Trophoblast cell (in vitro differentiated cells and primary cell): ENCODE results near the gene NF1.
"Not testable (repeated sequence)": the region's sequence is repeated elsewhere in the genome, so short reads cannot be mapped to it uniquely, and the experiment has no call there.

Experiments
- DNase-seq, 2 donors: peaks; one replicate each; pipeline ENCODE4 v3.0.0-alpha.2; 2016
- H2AFZ ChIP-seq: 2 replicates; pipeline ENCODE4 v1.6.1; 2013; ENCODE audit warnings: low read length, moderate library complexity, mild to moderate bottlenecking; ENCODE audit not compliant: insufficient read depth, poor library complexity
- H2AK5ac ChIP-seq: 2 replicates; pipeline ENCODE4 v1.6.1; 2013; ENCODE audit warnings: mild to moderate bottlenecking, low read length
- H2BK120ac ChIP-seq: 2 replicates; pipeline ENCODE4 v1.6.1; 2013; ENCODE audit warnings: low read length, mild to moderate bottlenecking, moderate library complexity; ENCODE audit not compliant: insufficient read depth, poor library complexity
- H2BK12ac ChIP-seq: 2 replicates; pipeline ENCODE4 v1.6.1; 2013; ENCODE audit warnings: mild to moderate bottlenecking, low read length, moderate library complexity
- H2BK5ac ChIP-seq: 2 replicates; pipeline ENCODE4 v1.6.1; 2013; ENCODE audit warnings: low read length, low read depth, moderate library complexity, mild to moderate bottlenecking; ENCODE audit not compliant: poor library complexity
- H3K14ac ChIP-seq: 2 replicates; pipeline ENCODE4 v1.6.1; 2013; ENCODE audit warnings: mild to moderate bottlenecking, low read length
- H3K18ac ChIP-seq: 2 replicates; pipeline ENCODE4 v1.6.1; 2013; ENCODE audit warnings: mild to moderate bottlenecking, low read length
- H3K23ac ChIP-seq: 2 replicates; pipeline ENCODE4 v1.6.1; 2013; ENCODE audit warnings: low read length
- H3K27ac ChIP-seq: 2 replicates; pipeline ENCODE4 v1.5.1; 2013; ENCODE audit warnings: low read depth, mild to moderate bottlenecking, inconsistent platforms, low read length, moderate library complexity
- H3K27me3 ChIP-seq: 2 replicates; pipeline ENCODE4 v1.6.1; 2013; ENCODE audit warnings: inconsistent platforms, mild to moderate bottlenecking, low read length, moderate library complexity; ENCODE audit not compliant: insufficient read depth
- H3K36me3 ChIP-seq, 2 experiments: 1 replicate in 1 of 2; 2 replicates in 1 of 2; pipeline ENCODE4 v1.6.1; 2013; ENCODE audit warnings: low read length in 2 of 2, mild to moderate bottlenecking in 2 of 2, moderate library complexity in 1 of 2; ENCODE audit not compliant: insufficient read depth in 2 of 2, control insufficient read depth in 1 of 2
- H3K4ac ChIP-seq: 2 replicates; pipeline ENCODE4 v1.6.1; 2013; ENCODE audit warnings: low read depth, mild to moderate bottlenecking, low read length, moderate library complexity
- H3K4me1 ChIP-seq, 2 experiments: 1 replicate in 1 of 2; 2 replicates in 1 of 2; pipeline ENCODE4 v1.6.1; 2013; ENCODE audit warnings: low read length in 2 of 2, mild to moderate bottlenecking in 2 of 2, moderate library complexity in 1 of 2; ENCODE audit not compliant: insufficient read depth in 2 of 2, control insufficient read depth in 1 of 2
- H3K4me2 ChIP-seq: 2 replicates; pipeline ENCODE4 v1.6.1; 2013; ENCODE audit warnings: inconsistent platforms, mild to moderate bottlenecking, low read length, moderate library complexity
- H3K4me3 ChIP-seq: 2 replicates; pipeline ENCODE4 v1.5.1; 2013; ENCODE audit warnings: mild to moderate bottlenecking, low read depth, low read length, inconsistent platforms
- H3K79me1 ChIP-seq: one replicate; pipeline ENCODE4 v1.6.1; 2013; ENCODE audit warnings: low read length
- H3K79me2 ChIP-seq: 2 replicates; pipeline ENCODE4 v1.6.1; 2013; ENCODE audit warnings: low read length, mild to moderate bottlenecking; ENCODE audit not compliant: control insufficient read depth, insufficient read depth, poor library complexity
- H3K9ac ChIP-seq: 2 replicates; pipeline ENCODE4 v1.6.1; 2013; ENCODE audit warnings: mild to moderate bottlenecking, low read length
- H3K9me3 ChIP-seq: 2 replicates; pipeline ENCODE4 v1.6.1; 2013; ENCODE audit warnings: low read depth, mild to moderate bottlenecking, control low read depth, inconsistent platforms, low read length; ENCODE audit not compliant: insufficient read depth
- H4K12ac ChIP-seq: 2 replicates; pipeline ENCODE4 v1.6.1; 2013; ENCODE audit warnings: low read depth, mild to moderate bottlenecking, low read length, moderate library complexity
- H4K8ac ChIP-seq: 2 replicates; pipeline ENCODE4 v1.6.1; 2013; ENCODE audit warnings: low read depth, mild to moderate bottlenecking, low read length, moderate library complexity
- H4K91ac ChIP-seq: one replicate; pipeline ENCODE4 v1.6.1; 2013; ENCODE audit warnings: low read depth, mild to moderate bottlenecking, low read length, moderate library complexity
- WGBS: extraction: QIAGEN DNeasy Blood & Tissue Kit; methylation state at CpG from one replicate; pipeline ENCODE4 v1.1.7; 2013; ENCODE audit warnings: missing lambda C conversion rate; ENCODE audit not compliant: insufficient read length, insufficient coverage; ENCODE audit errors: extremely low coverage; 5-methylcytosine and 5-hydroxymethylcytosine counted together

The NF1 gene

GRCh38 chr17:31155208-31155810, 60.5 kb downstream of the NF1 start:
- H3K4me2 ChIP-seq: no peak overlapping the region
- H3K14ac ChIP-seq: no peak overlapping the region
- no peak overlapping the region for H3K27ac ChIP-seq
- H2BK120ac ChIP-seq: no peak overlapping the region
- no peaks in the 10 kb centered on the region for H3K9me3 ChIP-seq
- no peak overlapping the region for H3K18ac ChIP-seq
- DNase-seq: no peak
- H2AK5ac ChIP-seq: no peak overlapping the region
- H2BK12ac ChIP-seq: no peak overlapping the region
- H3K36me3 ChIP-seq: peaks cover 0 to 2% of the 10 kb centered on the region in 2 experiments
- no peak overlapping the region for H3K4ac ChIP-seq
- H2AFZ ChIP-seq: no peak overlapping the region
- no peak overlapping the region for H4K12ac ChIP-seq
- no peaks in the 10 kb centered on the region for H3K4me1 ChIP-seq
- H3K23ac ChIP-seq: no peak overlapping the region
- no peaks in the 10 kb centered on the region for H3K79me2 ChIP-seq
- H3K79me1 ChIP-seq: no peaks in the 10 kb centered on the region
- no peak overlapping the region for H3K9ac ChIP-seq
- no peaks in the 10 kb centered on the region for H3K27me3 ChIP-seq
- H2BK5ac ChIP-seq: no peak overlapping the region
- no peak overlapping the region for H4K8ac ChIP-seq
- H4K91ac ChIP-seq: no peak overlapping the region
- no CpG with 5 or more reads among the region's 1 CpG for WGBS
- H3K4me3 ChIP-seq: no peak overlapping the region

- Histone ChIP-seq H4K91ac (no peak overlapping the region), H3K18ac (no peak overlapping the region), H4K12ac (no peak overlapping the region), H2BK120ac (no peak overlapping the region), H4K8ac (no peak overlapping the region), H2AFZ (no peak overlapping the region), H3K79me2 (no peaks in the 10 kb centered on the region), H3K79me1 (no peaks in the 10 kb centered on the region), H3K4me3 (no peak overlapping the region), H3K14ac (no peak overlapping the region), H3K23ac (no peak overlapping the region), H3K9ac (no peak overlapping the region), H3K27me3 (no peaks in the 10 kb centered on the region), H3K36me3 (peaks cover 0 to 2% of the 10 kb centered on the region in 2 experiments), H2BK5ac (no peak overlapping the region), H3K4me2 (no peak overlapping the region), H3K4me1 (no peaks in the 10 kb centered on the region), H3K9me3 (no peaks in the 10 kb centered on the region), H2AK5ac (no peak overlapping the region), H3K27ac (no peak overlapping the region), H3K4ac (no peak overlapping the region), H2BK12ac (no peak overlapping the region)
- no CpG with 5 or more reads among the region's 2 CpGs for WGBS
- DNase-seq: no peak
Measured at GRCh38 chr17:31156326-31156725, 61.5 kb downstream of the NF1 start.

- not testable (repeated sequence) for H3K4me3 ChIP-seq, H2BK12ac ChIP-seq, H3K23ac ChIP-seq, H3K36me3 ChIP-seq, H3K4ac ChIP-seq, H4K12ac ChIP-seq, H2AK5ac ChIP-seq, H3K79me1 ChIP-seq, H3K9ac ChIP-seq, H3K4me1 ChIP-seq, H3K27me3 ChIP-seq, H2BK5ac ChIP-seq, H2BK120ac ChIP-seq, H3K14ac ChIP-seq, H3K27ac ChIP-seq, H4K91ac ChIP-seq, H3K18ac ChIP-seq, H4K8ac ChIP-seq, H2AFZ ChIP-seq, H3K4me2 ChIP-seq, H3K79me2 ChIP-seq, H3K9me3 ChIP-seq
- WGBS: no CpG with 5 or more reads among the region's 6 CpGs
- peak; percentile 26 to 51 for DNase-seq
Measured at GRCh38 chr17:31156864-31157263, 62.1 kb downstream of the NF1 start.

GRCh38 chr17:31158746-31159377, 64.1 kb downstream of the NF1 start:
- Histone ChIP-seq H3K18ac (no peak overlapping the region), H3K4me2 (no peak overlapping the region), H3K79me2 (no peaks in the 10 kb centered on the region), H3K4me1 (no peaks in the 10 kb centered on the region), H3K4me3 (no peak overlapping the region), H2BK12ac (no peak overlapping the region), H3K79me1 (no peaks in the 10 kb centered on the region), H4K91ac (no peak overlapping the region), H3K14ac (no peak overlapping the region), H4K8ac (no peak overlapping the region), H3K23ac (no peak overlapping the region), H3K4ac (no peak overlapping the region), H2BK5ac (no peak overlapping the region), H2AFZ (no peak overlapping the region), H3K27ac (no peak overlapping the region), H3K27me3 (no peaks in the 10 kb centered on the region), H2BK120ac (no peak overlapping the region), H3K36me3 (peaks cover 0 to 3% of the 10 kb centered on the region in 2 experiments), H3K9me3 (no peaks in the 10 kb centered on the region), H2AK5ac (no peak overlapping the region), H3K9ac (no peak overlapping the region), H4K12ac (no peak overlapping the region)
- WGBS: no CpG with 5 or more reads among the region's 1 CpG
- no peak for DNase-seq
